GM12891 (cell line): ENCODE measurements around the gene SLC23A3.

Experiments used
- POLR2A ChIP-seq: IDR thresholded peaks from 2 replicates; pipeline ENCODE4 v1.6.1; 2011; ENCODE audit warnings: low read depth, low read length, control low read depth
- POLR2AphosphoS5 ChIP-seq: IDR thresholded peaks from 2 replicates; pipeline ENCODE4 v1.6.1; 2011; ENCODE audit warnings: low read depth, low read length, control low read depth
- POU2F2 ChIP-seq: IDR thresholded peaks from 2 replicates; pipeline ENCODE4 v1.6.1; 2011; ENCODE audit warnings: low read depth, mild to moderate bottlenecking, control low read depth, low read length, moderate library complexity
- TAF1 ChIP-seq: IDR thresholded peaks from 2 replicates; pipeline ENCODE4 v1.6.1; 2011; ENCODE audit warnings: low read depth, low read length, control low read depth

GRCh38 chr2:219183151-219183772 is 13.4 kb upstream of the SLC23A3 start:
- TF ChIP-seq TAF1, result no peak
- no peak for TF ChIP-seq POLR2AphosphoS5
- no peak for TF ChIP-seq POU2F2
- TF ChIP-seq POLR2A, result no peak
